HG03280 (cell line): Measurements from ENCODE around the gene HMOX2.

Experiments
- ATAC-seq: cut with Tn5 transposase; IDR thresholded peaks from one replicate; pipeline ENCODE4 v1.9.1; 2021; ENCODE audit warnings: mild to moderate bottlenecking, moderate library complexity; ENCODE audit not compliant: unreplicated experiment

HMOX2 gene

DNA sequence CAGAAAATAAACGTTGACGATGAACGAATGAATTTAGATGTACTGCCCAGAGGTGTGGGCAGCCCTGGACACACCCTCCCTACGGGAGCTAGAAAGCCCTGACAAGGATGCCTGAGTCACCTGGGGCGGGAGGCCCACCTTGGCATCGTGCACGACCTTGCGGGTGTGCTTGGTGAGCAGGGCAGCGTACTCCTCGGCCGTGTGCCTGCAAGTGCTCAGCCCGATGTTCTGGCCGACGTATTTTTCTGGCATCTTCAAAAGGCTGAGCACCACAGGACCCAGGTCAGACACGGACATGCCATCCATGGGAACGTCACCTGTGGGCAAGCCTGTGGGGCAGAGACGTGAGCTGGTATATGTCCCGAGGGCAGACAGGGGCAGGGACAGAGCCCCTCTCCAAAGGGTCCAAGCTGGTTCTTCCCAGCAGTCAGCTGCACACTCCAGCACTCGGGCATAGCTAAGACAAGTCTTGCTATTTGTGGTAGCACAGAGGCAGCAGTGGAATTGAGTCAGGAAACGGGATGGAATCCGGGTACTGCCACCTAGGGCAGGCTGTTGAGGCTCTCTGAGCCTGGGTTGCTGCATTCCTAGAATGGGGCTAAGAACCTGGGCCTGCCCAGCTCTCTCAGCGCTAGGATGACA, 12.6 kb upstream of the HMOX2 start:
- no peak for ATAC-seq

GRCh38 chr16:4465977-4466779, 10.0 kb upstream of the HMOX2 start:
- no peak for ATAC-seq

DNA sequence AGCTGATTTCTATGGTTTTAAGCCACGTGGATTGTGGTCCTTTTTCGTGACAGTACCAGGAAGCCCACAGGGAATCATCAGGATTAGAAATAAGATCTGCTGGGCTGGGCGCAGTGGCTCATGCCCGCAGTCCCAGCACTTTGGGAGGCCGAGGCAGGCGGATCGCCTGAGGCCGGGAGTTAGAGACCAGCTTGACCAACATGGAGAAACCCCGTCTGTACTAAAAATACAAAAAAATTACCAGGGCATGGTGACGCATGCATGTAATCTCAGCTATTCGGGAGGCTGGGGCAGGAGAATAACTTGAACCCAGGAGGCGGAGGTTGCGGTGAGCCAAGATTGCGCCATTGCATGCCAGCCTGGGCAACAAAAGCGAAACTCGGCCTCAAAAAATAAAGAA, 8.3 kb upstream of the HMOX2 start:
- no peak for ATAC-seq

DNA sequence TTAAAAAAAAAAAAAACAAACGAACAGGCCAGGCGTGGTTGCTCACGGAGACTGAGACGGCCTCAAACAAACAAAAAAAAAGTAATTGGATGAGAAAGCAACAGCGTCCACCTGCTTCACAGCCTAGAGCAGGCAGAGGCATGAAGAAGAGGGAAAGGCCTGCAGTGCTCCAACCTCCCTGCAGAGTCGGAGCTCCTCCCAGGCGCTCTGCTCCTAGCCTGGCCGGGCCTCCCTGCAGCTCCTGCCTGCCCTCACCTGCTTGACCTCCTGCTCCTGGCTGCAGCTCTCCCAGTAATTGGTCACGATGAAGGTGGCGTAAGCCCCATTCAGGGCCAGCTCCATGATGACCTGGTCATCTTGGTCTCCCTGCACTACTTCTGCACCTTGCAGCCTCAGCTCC, 7.2 kb upstream of the HMOX2 start:
- no peak for ATAC-seq

- ATAC-seq = no peak
Observed at GRCh38 chr16:4471869-4472268, 4.3 kb upstream of the HMOX2 start.

GRCh38 chr16:4472880-4473279, 3.3 kb upstream of the HMOX2 start:
- ATAC-seq = no peak

- no peak for ATAC-seq
Observed at GRCh38 chr16:4474192-4474961, 1.8 kb upstream of the HMOX2 start, which contains the start of gene NMRAL1. TSS of gene NMRAL1 (minus strand) at chr16:4474625. CDS start at chr16:4474132, 493 bp downstream.

GRCh38 chr16:4477966-4478365, 1.8 kb downstream of the HMOX2 start:
- ATAC-seq = no peak

DNA sequence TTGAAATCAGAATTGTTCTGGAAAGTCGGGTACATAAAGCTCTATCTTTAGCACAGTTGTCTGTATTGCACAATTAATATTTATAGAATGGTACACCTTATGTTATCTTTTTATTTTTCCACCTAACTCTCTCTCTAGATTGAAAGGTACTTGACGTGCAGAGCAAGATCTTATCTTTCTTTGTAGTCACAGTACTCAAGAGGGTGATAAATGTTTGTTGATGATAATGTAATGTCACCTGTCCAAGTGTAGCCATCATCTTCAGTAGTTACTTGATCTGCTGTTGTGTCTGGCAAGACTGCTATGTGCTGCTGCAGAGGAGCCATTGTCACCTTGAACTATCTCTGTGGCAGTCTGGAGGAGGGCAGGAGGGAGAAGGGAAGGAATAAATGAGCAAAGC, 5.3 kb downstream of the HMOX2 start:
- no peak for ATAC-seq

GRCh38 chr16:4481963-4482362, 5.8 kb downstream of the HMOX2 start:
- ATAC-seq = no peak

- no peak for ATAC-seq
Observed at GRCh38 chr16:4486126-4486893, 10.1 kb downstream of the HMOX2 start.

DNA sequence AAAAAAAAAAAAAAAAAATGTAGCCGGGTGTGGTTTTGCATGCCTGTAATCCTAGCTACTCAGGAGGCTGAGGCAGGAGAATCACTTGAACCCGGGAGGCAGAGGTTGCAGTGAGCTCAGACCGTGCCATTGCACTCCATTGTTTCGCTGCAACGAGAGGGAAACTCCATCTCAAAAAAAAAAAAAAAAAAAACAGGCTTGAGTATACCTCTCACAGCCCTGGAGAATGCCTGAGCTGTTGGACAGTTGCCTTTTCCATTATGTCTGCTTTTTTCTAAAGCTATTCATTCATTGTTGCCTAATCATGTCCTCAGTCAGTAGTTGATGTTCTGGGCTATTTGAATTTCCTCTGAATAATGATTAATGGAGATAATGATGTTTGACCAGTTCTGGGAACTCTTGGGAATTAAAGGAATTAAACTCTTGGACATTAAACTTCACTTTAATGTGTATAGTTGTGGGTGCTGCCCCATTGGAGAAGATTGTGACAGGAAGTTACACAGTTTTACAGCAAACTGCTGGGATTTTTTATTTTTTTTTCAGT, 11.8 kb downstream of the HMOX2 start:
- no peak for ATAC-seq

DNA sequence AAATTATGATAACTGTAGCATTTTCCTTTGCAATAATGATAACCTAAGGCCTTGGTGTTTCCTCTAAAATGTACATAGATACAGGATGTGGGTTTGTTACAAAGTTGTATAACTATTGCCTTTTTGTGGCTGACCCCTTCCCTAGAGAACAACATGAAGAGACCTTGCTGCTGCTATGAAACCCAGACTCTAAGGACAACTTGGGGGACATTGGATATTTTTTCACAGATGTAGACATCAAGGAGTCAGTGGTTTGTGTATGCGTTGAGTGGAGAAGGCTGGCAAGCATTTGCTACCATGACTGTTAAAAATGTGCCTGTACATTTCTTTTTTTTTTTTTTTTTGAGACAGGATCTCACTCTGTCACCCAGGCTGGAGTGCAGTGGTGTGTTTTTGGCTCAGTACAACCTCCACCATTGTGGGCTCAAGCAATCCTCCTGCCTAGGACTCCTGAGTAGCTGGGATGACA, 12.3 kb downstream of the HMOX2 start:
- no peak for ATAC-seq

DNA sequence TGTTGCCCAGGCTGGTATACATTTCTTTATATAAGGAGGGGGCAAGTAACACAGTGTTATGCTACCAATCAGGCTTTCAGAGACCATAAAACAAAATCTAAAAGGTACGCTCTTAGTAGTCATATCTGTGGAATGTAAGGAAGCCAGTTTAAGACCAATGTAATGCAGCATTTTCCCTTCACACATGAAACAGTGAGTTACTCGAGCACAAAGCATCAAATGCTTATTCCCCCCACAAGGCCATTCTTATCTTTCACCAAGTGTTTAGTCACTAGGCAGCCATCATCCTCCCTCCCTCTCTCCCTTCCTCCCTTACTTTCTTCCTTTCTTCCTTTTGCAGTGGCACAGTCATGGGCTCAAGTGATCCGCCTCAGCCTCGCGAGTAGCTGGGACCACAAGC, 12.8 kb downstream of the HMOX2 start:
- no peak for ATAC-seq

GRCh38 chr16:4491898-4492297, 15.7 kb downstream of the HMOX2 start:
- no peak for ATAC-seq

- no peak for ATAC-seq
Observed at GRCh38 chr16:4494746-4495490, 18.7 kb downstream of the HMOX2 start.

- ATAC-seq = no peak
Observed at GRCh38 chr16:4495766-4496165, 19.6 kb downstream of the HMOX2 start.

DNA sequence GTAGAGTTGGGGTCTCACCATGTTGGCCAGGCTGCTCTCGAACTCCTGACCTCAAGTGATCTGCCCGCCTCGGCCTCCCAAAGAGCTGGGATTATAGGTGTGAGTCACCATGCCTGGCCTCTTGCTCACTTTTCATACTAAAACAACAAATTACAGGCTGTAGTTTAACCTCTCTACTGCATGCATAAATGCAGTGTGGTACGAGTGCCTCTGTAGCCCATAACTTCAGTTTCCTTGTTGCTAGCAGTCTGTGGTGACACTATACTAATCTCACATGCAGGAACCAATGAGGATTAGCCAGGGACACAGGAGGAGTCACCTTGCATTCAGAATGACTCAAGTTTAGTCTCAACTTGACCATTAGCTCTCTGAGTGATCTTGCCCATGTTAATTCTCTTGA, 20.1 kb downstream of the HMOX2 start:
- no peak for ATAC-seq

DNA sequence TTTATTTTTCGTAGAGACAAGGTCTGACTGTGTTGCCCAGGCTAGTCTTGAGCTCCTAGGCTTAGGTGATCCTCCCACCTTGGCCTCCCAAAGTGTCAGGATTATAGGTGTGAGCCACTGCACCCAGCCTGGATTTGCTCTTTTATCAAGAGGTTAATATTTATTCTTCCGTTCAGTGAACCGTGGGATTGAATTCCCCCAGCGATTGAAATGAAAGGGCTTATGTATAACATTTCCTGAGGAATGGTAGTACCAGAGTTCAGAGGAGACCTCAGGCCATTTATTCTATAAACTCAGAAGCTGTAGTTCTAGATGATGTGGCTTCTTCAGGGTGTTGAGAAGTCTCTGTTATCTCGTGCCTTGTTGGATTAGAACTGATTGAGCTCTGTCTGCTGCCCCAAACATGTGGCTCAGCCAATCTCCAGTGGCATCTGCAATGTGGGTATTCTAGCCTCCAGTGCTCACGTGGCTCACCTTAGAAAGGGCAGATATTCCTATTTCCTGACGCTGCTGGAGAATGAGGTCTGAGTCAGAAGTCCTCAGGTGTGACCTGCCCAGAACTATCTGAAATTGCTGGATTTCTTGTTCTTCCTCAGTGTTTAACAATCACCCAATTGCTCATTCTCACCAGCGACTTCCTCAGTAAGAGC, 22.5 kb downstream of the HMOX2 start:
- ATAC-seq = no peak
